ENCODE data around the gene SLC16A5. TPM values are rescaled to one million over a fixed set of nuclear protein-coding genes. Genes with fewer than 3 reads are reported as not detected.

Gene SLC16A5
- total and polyA plus RNA-seq, 8 donors: 2.2 to 8.8 (median 4.4) TPM

- DNase-seq (no peak), FAIRE-seq (no peak), ATAC-seq (no peak)
- Histone ChIP-seq H3K27ac (no peak overlapping the region), H3K9me3 (no peaks in the 10 kb centered on the region), H3K4me3 (peak overlapping the region; percentile 55 to 82 (median 62)), H3K4me1 (peaks cover 0 to 6% (median 5%) of the 10 kb centered on the region in 3 donors), H3K27me3 (no peaks in the 10 kb centered on the region), H3K36me3 (no peaks in the 10 kb centered on the region)
- intact Hi-C loops (cut with DNase I): no loop called here
- no peak for TF ChIP-seq CTCF (IDR thresholded peaks at IDR 0.05)
- 32 to 34% methylated on average over 22 of the region's 22 CpGs for WGBS, 2 donors
Observed at GRCh38 chr17:75109046-75109406, 21.3 kb downstream of the SLC16A5 start.

DNA sequence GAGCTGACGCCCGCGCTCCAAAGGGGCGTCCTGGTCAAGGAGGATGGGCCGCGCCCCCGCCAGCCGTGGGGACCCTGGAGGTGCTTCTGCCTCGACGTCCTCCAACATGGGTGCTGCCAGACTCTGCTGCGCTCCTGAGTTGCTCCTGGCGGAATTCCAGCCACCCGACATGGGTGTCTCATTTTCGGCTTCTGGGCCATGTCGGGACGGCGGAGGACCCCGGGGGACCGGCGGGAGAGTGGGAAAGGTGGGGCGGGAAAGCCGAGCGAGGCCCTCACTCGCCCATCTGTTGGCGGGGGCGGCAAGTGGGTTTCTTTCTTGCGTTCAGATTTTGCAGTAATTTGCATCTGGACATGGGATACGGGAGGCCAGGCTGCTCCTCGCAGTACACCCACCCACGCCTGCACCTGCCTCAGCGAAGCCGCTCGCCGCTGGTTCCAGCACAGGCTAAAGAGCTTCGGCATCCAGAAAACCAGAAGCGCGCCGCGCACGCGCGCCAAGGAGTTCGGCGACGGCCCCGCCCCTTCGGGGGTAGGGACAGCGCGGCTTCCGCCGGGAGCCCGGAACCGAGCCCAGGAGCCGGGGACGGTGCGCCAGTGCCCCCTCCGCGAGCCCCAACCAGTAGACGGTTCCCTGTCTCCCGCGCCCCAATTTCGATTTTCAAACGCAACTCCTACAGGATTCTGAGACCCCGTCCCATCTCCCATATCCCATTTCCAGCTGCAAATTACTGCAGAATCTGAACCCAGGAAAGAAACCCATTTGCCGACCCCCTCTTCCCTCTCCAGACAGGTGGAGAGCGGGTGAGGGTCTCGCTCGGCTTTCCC, 21.9 kb downstream of the SLC16A5 start, which contains the start of gene ARMC7:
Gene ARMC7 (plus strand): TSS at position 563 of the 827 bp plus-strand sequence. CDS start 320 bp downstream, outside the sequence.
- H3K4me1 ChIP-seq: peaks cover 0 to 6% (median 5%) of the 10 kb centered on the region in 3 donors

DNA sequence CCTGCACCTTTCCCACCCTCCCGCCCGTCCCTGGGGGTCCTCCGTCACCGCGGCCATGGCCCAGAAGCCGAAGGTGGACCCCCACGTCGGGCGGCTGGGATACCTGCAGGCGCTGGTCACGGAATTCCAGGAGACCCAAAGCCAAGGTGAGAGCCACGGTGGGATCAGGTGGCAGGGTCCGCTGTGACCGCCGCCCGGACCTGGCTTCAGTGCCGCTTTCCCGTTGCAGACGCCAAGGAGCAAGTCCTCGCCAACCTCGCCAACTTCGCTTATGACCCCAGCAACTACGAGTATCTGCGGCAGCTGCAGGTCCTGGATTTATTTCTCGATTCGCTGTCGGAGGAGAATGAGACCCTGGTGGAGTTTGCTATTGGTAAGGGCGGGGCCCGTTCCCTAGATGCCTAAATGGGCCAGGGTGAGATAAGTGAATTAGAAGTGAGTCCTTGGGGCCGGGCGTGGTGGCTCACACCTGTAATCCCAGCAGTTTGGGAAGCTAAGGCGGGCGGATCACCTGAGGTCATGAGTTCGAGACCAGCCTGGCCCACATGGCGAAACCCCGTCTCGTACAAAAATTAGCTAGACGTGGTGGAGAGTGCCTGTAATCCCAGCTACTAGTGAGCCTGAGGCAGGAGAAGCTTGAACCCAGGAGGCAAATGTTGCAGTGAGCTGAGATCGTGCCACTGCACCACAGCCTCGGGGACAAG, 22.6 kb downstream of the SLC16A5 start:
- intact Hi-C loops (cut with DNase I): loop anchor here in 1 of 3 donors (10.0 kb wide), 1 partner anchor 74 kb away; the partner anchor contains the start of gene SUMO2
- Histone ChIP-seq H3K4me3 (peak overlapping the region; percentile 55 to 82 (median 62)), H3K4me1 (peaks cover 0 to 6% (median 5%) of the 10 kb centered on the region in 3 donors), H3K36me3 (no peaks in the 10 kb centered on the region), H3K27ac (peak overlapping the region; percentile 5 to 58 (median 26)), H3K9me3 (no peaks in the 10 kb centered on the region), H3K27me3 (no peaks in the 10 kb centered on the region)
- no peak for TF ChIP-seq CTCF (IDR thresholded peaks at IDR 0.05)
- 20 to 21% methylated on average over 38 to 40 of the region's 40 CpGs for WGBS, 2 donors
- ATAC-seq: peak; percentile 7 to 14 (median 13)
- no peak for FAIRE-seq
- DNase-seq: no peak

More for the DNA sequence above, 21.9 kb downstream of the SLC16A5 start, which contains the start of gene ARMC7:
- Histone ChIP-seq H3K36me3 (no peaks in the 10 kb centered on the region), H3K9me3 (no peaks in the 10 kb centered on the region), H3K4me3 (peak within 1 kb of the TSS; percentile 55 to 82 (median 62)), H3K27me3 (no peaks in the 10 kb centered on the region), H3K27ac (peak within 1 kb of the TSS; percentile 5 to 58 (median 26))
- intact Hi-C loops (cut with DNase I): loop anchor here in 1 of 3 donors (10.0 kb wide), 1 partner anchor 75 kb away; the partner anchor contains the start of gene SUMO2
- DNase-seq (peak; percentile 88 to 98 (median 92)), FAIRE-seq (no peak), ATAC-seq (peak; percentile 79 to 91 (median 89))
- no peak for TF ChIP-seq CTCF (IDR thresholded peaks at IDR 0.05)
- WGBS, 2 donors: 1% methylated on average over 67 to 68 of the region's 68 CpGs

DNA sequence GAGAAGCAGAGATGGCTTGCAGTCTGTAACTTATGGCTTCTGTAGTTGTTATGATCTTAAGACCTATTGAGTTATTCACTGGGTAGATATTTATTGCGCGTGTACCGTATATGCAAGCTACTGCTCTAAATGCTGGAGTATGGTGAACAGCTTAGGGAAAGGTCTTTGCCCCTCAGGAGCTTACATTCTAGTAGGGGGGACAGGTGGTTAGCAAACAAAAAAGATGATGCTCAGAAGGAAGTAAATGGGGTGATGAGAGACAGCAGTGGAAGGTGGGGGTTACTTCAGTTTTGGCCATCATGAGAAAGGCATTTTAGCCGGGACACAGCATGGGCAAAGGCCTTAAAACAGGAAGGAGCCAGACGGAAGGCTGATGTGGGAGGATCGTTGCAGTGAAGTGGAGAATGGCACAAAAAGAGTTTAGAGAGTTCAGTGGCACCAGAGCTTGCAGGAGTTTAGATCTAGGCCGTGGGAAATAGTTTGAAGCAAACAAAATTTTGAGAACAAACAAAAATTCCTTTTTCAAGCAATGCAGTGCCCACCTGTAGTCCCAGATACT, 24.1 kb downstream of the SLC16A5 start:
- H3K27me3 ChIP-seq: no peaks in the 10 kb centered on the region
- ATAC-seq (no peak), DNase-seq (no peak), FAIRE-seq (no peak)
- peaks cover 0 to 6% (median 5%) of the 10 kb centered on the region in 3 donors for H3K4me1 ChIP-seq
- no peak overlapping the region for H3K4me3 ChIP-seq
- no peaks in the 10 kb centered on the region for H3K36me3 ChIP-seq
- H3K27ac ChIP-seq: no peak overlapping the region
- WGBS, 2 donors: 85 to 94% methylated on average over 7 of the region's 7 CpGs
- intact Hi-C loops (cut with DNase I): loop anchor here in 1 of 3 donors (10.0 kb wide), 1 partner anchor 73 kb away; the partner anchor contains the start of gene SUMO2
- no peak for TF ChIP-seq CTCF (IDR thresholded peaks at IDR 0.05)
- no peaks in the 10 kb centered on the region for H3K9me3 ChIP-seq

All from pancreas (tissue), 10 donors.